ENCODE results near the gene IRX5.
A peak's percentile ranks its signal among the peaks of the same experiment; 100 is the strongest.

IRX5 gene

GRCh38 chr16:54931120-54932014, 702 bp downstream of the IRX5 start:
- DNase-seq: peak; percentile 44 to 55

- peak; percentile 17 to 21 for DNase-seq
Measured at GRCh38 chr16:54932021-54932660, 1.5 kb downstream of the IRX5 start.

- DNase-seq: no peak
Measured at GRCh38 chr16:54932737-54933254, 2.1 kb downstream of the IRX5 start.

GRCh38 chr16:54933281-54934011, 2.8 kb downstream of the IRX5 start:
- DNase-seq: peak; percentile 21 to 28

- peak; percentile 24 to 30 for DNase-seq
Measured at GRCh38 chr16:54934481-54935265, 4.0 kb downstream of the IRX5 start.

- DNase-seq: no peak
Measured at GRCh38 chr16:54935266-54935968, 4.8 kb downstream of the IRX5 start.

GRCh38 chr16:54936201-54936978, 5.7 kb downstream of the IRX5 start:
- DNase-seq: peak; percentile 32 to 37

GRCh38 chr16:54936979-54937670, 6.5 kb downstream of the IRX5 start:
- peak; percentile 42 to 45 for DNase-seq

GRCh38 chr16:54937671-54938211, 7.1 kb downstream of the IRX5 start:
- DNase-seq: peak in 1 of 2 experiments; percentile 22

- peak; percentile 30 to 32 for DNase-seq
Measured at GRCh38 chr16:54938212-54939028, 7.8 kb downstream of the IRX5 start.

GRCh38 chr16:54939029-54939346, 8.3 kb downstream of the IRX5 start:
- no peak for DNase-seq

- no peak for DNase-seq
Measured at GRCh38 chr16:54939510-54940278, 9.0 kb downstream of the IRX5 start.

GRCh38 chr16:54940279-54940604, 9.6 kb downstream of the IRX5 start:
- DNase-seq: no peak

- no peak for DNase-seq
Measured at GRCh38 chr16:54942353-54942943, 11.8 kb downstream of the IRX5 start.

- DNase-seq: no peak
Measured at GRCh38 chr16:54944002-54944401, 13.3 kb downstream of the IRX5 start.

- no peak for DNase-seq
Measured at GRCh38 chr16:54945063-54945462, 14.4 kb downstream of the IRX5 start.

GRCh38 chr16:54946909-54947308, 16.2 kb downstream of the IRX5 start:
- no peak for DNase-seq

GRCh38 chr16:54947616-54948015, 17.0 kb downstream of the IRX5 start:
- DNase-seq: no peak
